MM.1S (cell line): ENCODE results near the gene VDAC2.

Experiments
- DNase-seq: peaks from one replicate; pipeline ENCODE4 v3.0.0-alpha.2; 2015
- H2AFZ ChIP-seq: fragments of 300-600 bp; sonication (generic); 2 replicates; pipeline ENCODE4 v1.6.0; 2016; ENCODE audit warnings: antibody characterized with exemption, low read length
- H3F3A ChIP-seq: fragments of 300-600 bp; sonication (generic); 2 replicates; pipeline ENCODE4 v1.6.1; 2016; ENCODE audit warnings: mild to moderate bottlenecking, antibody characterized with exemption, low read length, moderate library complexity, mixed read lengths; ENCODE audit not compliant: insufficient read depth
- H3K27ac ChIP-seq: fragments of 300-600 bp; sonication (generic); 2 replicates; pipeline ENCODE4 v1.5.1; 2016; ENCODE audit warnings: mild to moderate bottlenecking, low read length
- H3K27me3 ChIP-seq: fragments of 300-600 bp; sonication (generic); replicated peaks from 2 replicates; pipeline ENCODE4 v1.6.0; 2016; ENCODE audit warnings: low read length; ENCODE audit not compliant: insufficient read depth
- H3K36me3 ChIP-seq: fragments of 300-600 bp; sonication (generic); replicated peaks from 2 replicates; pipeline ENCODE4 v1.6.1; 2016; ENCODE audit warnings: mild to moderate bottlenecking, low read length, mixed read lengths; ENCODE audit not compliant: insufficient read depth
- H3K4me1 ChIP-seq: fragments of 300-600 bp; sonication (generic); 2 replicates; pipeline ENCODE4 v1.6.1; 2016; ENCODE audit warnings: low read length, mixed read lengths
- H3K4me2 ChIP-seq: fragments of 300-600 bp; sonication (generic); 2 replicates; pipeline ENCODE4 v1.6.0; 2016; ENCODE audit warnings: low read depth, low read length
- H3K4me3 ChIP-seq: fragments of 300-600 bp; sonication (generic); 2 replicates; pipeline ENCODE4 v1.5.1; 2016; ENCODE audit warnings: low read length, mixed read lengths
- H3K79me2 ChIP-seq: fragments of 300-600 bp; sonication (generic); 2 replicates; pipeline ENCODE4 v1.6.1; 2016; ENCODE audit warnings: mixed run types, low read length, mixed read lengths
- H3K9ac ChIP-seq: fragments of 300-600 bp; sonication (generic); 2 replicates; pipeline ENCODE4 v1.6.1; 2016; ENCODE audit warnings: low read length, mixed read lengths
- H3K9me2 ChIP-seq: fragments of 300-600 bp; sonication (generic); replicated peaks from 2 replicates; pipeline ENCODE4 v1.6.1; 2016; ENCODE audit warnings: mild to moderate bottlenecking, low read length, mixed read lengths; ENCODE audit not compliant: insufficient read depth
- H3K9me3 ChIP-seq: fragments of 300-600 bp; sonication (generic); replicated peaks from 2 replicates; pipeline ENCODE4 v1.6.1; 2016; ENCODE audit warnings: mild to moderate bottlenecking, low read length, mixed read lengths; ENCODE audit not compliant: insufficient read depth
- H4K20me1 ChIP-seq: fragments of 300-600 bp; sonication (generic); 2 replicates; pipeline ENCODE4 v1.6.1; 2016; ENCODE audit warnings: mild to moderate bottlenecking, low read length, moderate library complexity, mixed read lengths; ENCODE audit not compliant: insufficient read depth
- CTCF ChIP-seq: fragments of 300-600 bp; sonication (generic); IDR thresholded peaks from 2 replicates; pipeline ENCODE4 v1.5.1; 2016; ENCODE audit warnings: antibody characterized with exemption, low read length, mixed read lengths
- EZH2 ChIP-seq: fragments of 300-600 bp; sonication (generic); optimal IDR thresholded peaks from 2 replicates; pipeline ENCODE3; 2017; ENCODE audit warnings: low read depth, mild to moderate bottlenecking, antibody characterized with exemption, low read length, mixed read lengths
- EZH2phosphoT487 ChIP-seq: fragments of 300-600 bp; sonication (generic); IDR thresholded peaks from 2 replicates; pipeline ENCODE4 v1.6.1; 2018; ENCODE audit warnings: antibody characterized with exemption, low read length

The VDAC2 gene

GRCh38 chr10:75260990-75261389 lies 50.4 kb downstream of the VDAC2 start:
- Histone ChIP-seq H4K20me1 (no peaks in the 10 kb centered on the region), H3K27me3 (no peaks in the 10 kb centered on the region), H3K27ac (no peak overlapping the region), H3K36me3 (no peaks in the 10 kb centered on the region), H3K4me3 (no peak overlapping the region), H3K4me1 (no peaks in the 10 kb centered on the region), H3K79me2 (no peaks in the 10 kb centered on the region), H2AFZ (no peak overlapping the region), H3K4me2 (no peak overlapping the region), H3K9me2 (no peaks in the 10 kb centered on the region), H3K9me3 (no peaks in the 10 kb centered on the region), H3F3A (no peaks in the 10 kb centered on the region), H3K9ac (no peak overlapping the region)
- no peak for DNase-seq
- TF ChIP-seq CTCF: no peak
- no peak for TF ChIP-seq EZH2
- TF ChIP-seq EZH2phosphoT487: no peak

- Histone ChIP-seq H3K27me3 (no peaks in the 10 kb centered on the region), H3F3A (no peaks in the 10 kb centered on the region), H3K27ac (no peak overlapping the region), H3K79me2 (no peaks in the 10 kb centered on the region), H3K9ac (no peak overlapping the region), H3K9me2 (no peaks in the 10 kb centered on the region), H3K4me1 (no peaks in the 10 kb centered on the region), H4K20me1 (no peaks in the 10 kb centered on the region), H2AFZ (no peak overlapping the region), H3K36me3 (no peaks in the 10 kb centered on the region), H3K4me2 (no peak overlapping the region), H3K4me3 (no peak overlapping the region), H3K9me3 (no peaks in the 10 kb centered on the region)
- DNase-seq: no peak
- no peak for TF ChIP-seq CTCF
- TF ChIP-seq EZH2: no peak
- TF ChIP-seq EZH2phosphoT487: no peak
Observed at GRCh38 chr10:75261813-75262705, 51.5 kb downstream of the VDAC2 start.

GRCh38 chr10:75263806-75264205 lies 53.2 kb downstream of the VDAC2 start:
- Histone ChIP-seq H3K27ac (no peak overlapping the region), H3K4me3 (no peak overlapping the region), H3K79me2 (no peaks in the 10 kb centered on the region), H3K9ac (no peak overlapping the region), H4K20me1 (no peaks in the 10 kb centered on the region), H3F3A (no peaks in the 10 kb centered on the region), H3K9me2 (no peaks in the 10 kb centered on the region), H3K4me2 (no peak overlapping the region), H3K36me3 (no peaks in the 10 kb centered on the region), H2AFZ (no peak overlapping the region), H3K4me1 (no peaks in the 10 kb centered on the region), H3K27me3 (no peaks in the 10 kb centered on the region), H3K9me3 (no peaks in the 10 kb centered on the region)
- TF ChIP-seq CTCF: no peak
- no peak for TF ChIP-seq EZH2phosphoT487
- no peak for TF ChIP-seq EZH2
- DNase-seq: no peak
